Gastroesophageal sphincter (tissue), 3 donors: Measurements from ENCODE around the gene MAPK1IP1L.

Source experiments
- CTCF ChIP-seq, 4 experiments: fragments of 200-600 bp in 2 of 4; fragments of 450-650 bp in 2 of 4; sonication (generic) in 1 of 4; IDR thresholded peaks; one replicate each; pipeline ENCODE4 v1.5.1; 2017 to 2019; ENCODE audit warnings: antibody characterized with exemption in 4 of 4, mild to moderate bottlenecking in 2 of 4, moderate library complexity in 2 of 4
- EP300 ChIP-seq: sonication (generic); formaldehyde crosslinking; IDR thresholded peaks from one replicate; pipeline ENCODE4 v1.6.1; 2017; ENCODE audit warnings: antibody characterized with exemption, mild to moderate bottlenecking
- POLR2A ChIP-seq, 2 donors: fragments of 450-650 bp; IDR thresholded peaks; one replicate each; pipeline ENCODE4 v1.6.1; 2017; ENCODE audit warnings: antibody characterized with exemption in 2 of 2, mild to moderate bottlenecking in 2 of 2, moderate library complexity in 1 of 2
- POLR2AphosphoS5 ChIP-seq: sonication (generic); formaldehyde crosslinking; IDR thresholded peaks from one replicate; pipeline ENCODE4 v1.6.1; 2017; ENCODE audit warnings: antibody characterized with exemption

GRCh38 chr14:55097881-55098560 lies 46.6 kb downstream of the MAPK1IP1L start:
- TF ChIP-seq CTCF (IDR thresholded peaks at IDR 0.05) (no peak), POLR2A (IDR thresholded peaks at IDR 0.05) (no peak), EP300 (no peak), POLR2AphosphoS5 (no peak)
